Kidney (tissue), 14 donors: Measurements from ENCODE around the gene NCAM2. TPM values are rescaled to one million over a fixed set of nuclear protein-coding genes. Genes with fewer than 3 reads are reported as not detected.
A peak's percentile ranks its signal among the peaks of the same experiment; 100 is the strongest.

Source experiments
- DNase-seq, 5 donors: peaks; one replicate each; pipeline ENCODE4 v3.0.0-alpha.2; 2013 to 2020
- FAIRE-seq: peaks from 2 replicates; lab custom pipeline; 2012; peaks lifted over from hg19 to GRCh38; lab: Jason Lieb, UNC
- H3K27ac ChIP-seq, 2 donors: one replicate each; pipeline ENCODE4 v1.7.0; 2013; ENCODE audit warnings: low read depth in 2 of 2, low read length in 2 of 2, inconsistent platforms in 1 of 2
- H3K27me3 ChIP-seq: one replicate; pipeline ENCODE4 v1.7.1; 2013; ENCODE audit warnings: low read length, inconsistent platforms; ENCODE audit not compliant: control insufficient read depth, insufficient read depth
- H3K36me3 ChIP-seq, 3 donors: one replicate each; pipeline versions ENCODE4 v1.7.0 to v1.7.1; 2013; ENCODE audit warnings: low read length in 3 of 3, control low read depth in 1 of 3, inconsistent platforms in 1 of 3; ENCODE audit not compliant: insufficient read depth in 3 of 3, control insufficient read depth in 2 of 3
- H3K4me1 ChIP-seq, 3 donors: one replicate each; pipeline versions ENCODE4 v1.7.0 to v1.7.1; 2013; ENCODE audit warnings: low read length in 3 of 3, inconsistent platforms in 1 of 3, low read depth in 1 of 3; ENCODE audit not compliant: control insufficient read depth in 2 of 3, insufficient read depth in 2 of 3
- H3K4me3 ChIP-seq, 3 donors: one replicate each; pipeline versions ENCODE4 v1.7.0 to v1.8.1; 2013; ENCODE audit warnings: low read length in 3 of 3, control low read depth in 1 of 3, inconsistent platforms in 1 of 3
- H3K9ac ChIP-seq, 3 donors: one replicate each; pipeline versions ENCODE4 v1.7.0 to v1.7.1; 2013; ENCODE audit warnings: low read length in 3 of 3, control low read depth in 1 of 3, inconsistent platforms in 1 of 3
- H3K9me3 ChIP-seq, 3 donors: one replicate each; pipeline versions ENCODE4 v1.7.0 to v1.7.1; 2013; ENCODE audit warnings: low read length in 3 of 3, control low read depth in 1 of 3, inconsistent platforms in 1 of 3; ENCODE audit not compliant: control insufficient read depth in 2 of 3, insufficient read depth in 1 of 3
- intact Hi-C: fragments of 100-400 bp; cut with DNase I; formaldehyde crosslinking; loops from one replicate; pipeline ENCODE4 v1.11.1; 2022
- polyA plus RNA-seq: library from polyadenylated mRNA; stranded (reverse); fragments of 350-450 nt; fragmentation: Illumina TruSeq; extraction: RNeasy Lipid Tissue Mini Kit (QIAGEN cat#74804); gene quantifications from one replicate; pipeline ENCODE4 v1.2.3, GENCODE V29; 2014; ENCODE audit warnings: low read depth, low replicate concordance; ENCODE audit not compliant: insufficient read depth
- total RNA-seq: library from RNA; stranded (reverse); fragmentation: NEBNext Ultra II Directional; extraction: Animal tissue kit (Norgen Biotek cat#: 25700); gene quantifications from one replicate; pipeline ENCODE4 v1.2.1, GENCODE V29; 2021
- TF ChIP-seq, protein P1 (sequence below): IDR thresholded peaks from 3 replicates; pipeline ENCODE4 v1.5.1; 2012; ENCODE audit warnings: mild to moderate bottlenecking, moderate library complexity, borderline replicate concordance; ENCODE audit not compliant: insufficient read depth; ENCODE audit errors: extremely low read depth
- donor health status: control.
- donor health status: control.
- donor health status: control.
- donor health status: control.
- donor health status: control.
- donor health status: DM: yes; HTN: yes; CAD: no.
- donor health status: Normal renal cell carcinoma (clear cell type).

The NCAM2 gene
- total and polyA plus RNA-seq, 2 donors from 2014 or later: 0.13 to 0.82 TPM

DNA sequence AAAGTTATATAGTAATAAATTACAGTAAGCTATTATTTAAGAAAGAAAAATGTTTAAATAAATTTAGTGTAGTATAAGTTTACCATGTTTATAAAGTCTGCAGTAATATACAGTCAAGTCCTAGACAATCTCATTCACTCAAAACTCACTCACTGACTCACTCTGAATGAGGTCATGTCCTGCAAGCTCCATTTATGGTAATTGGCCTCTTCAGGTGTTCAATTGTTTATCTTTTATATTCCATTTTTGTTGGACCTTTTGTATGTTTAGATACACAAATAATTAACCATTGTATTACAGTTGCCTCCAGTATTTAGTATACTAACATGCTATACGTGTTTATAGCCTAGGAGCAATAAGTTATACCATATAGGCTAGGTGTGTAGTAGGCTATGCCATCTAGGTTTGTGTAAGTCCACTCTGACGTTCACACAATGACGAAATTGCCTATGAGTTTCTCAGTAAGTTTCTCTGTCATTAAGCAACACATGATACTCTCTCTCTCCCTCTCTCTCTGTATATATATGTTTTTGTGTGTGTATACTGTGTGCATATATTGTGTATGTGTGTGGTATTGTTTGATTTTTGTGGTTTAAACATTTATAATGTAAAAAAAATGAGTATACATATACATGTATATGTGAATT lies 161.2 kb downstream of the NCAM2 start:
- Histone ChIP-seq H3K27me3 (no peaks in the 10 kb centered on the region), H3K4me3 (no peak overlapping the region), H3K9ac (no peak overlapping the region), H3K4me1 (no peaks in the 10 kb centered on the region), H3K36me3 (no peaks in the 10 kb centered on the region), H3K9me3 (no peaks in the 10 kb centered on the region), H3K27ac (no peak overlapping the region)
- FAIRE-seq (peak; percentile 55), DNase-seq (no peak)
- intact Hi-C loops: no loop called here
- TF ChIP-seq, protein P1, sequence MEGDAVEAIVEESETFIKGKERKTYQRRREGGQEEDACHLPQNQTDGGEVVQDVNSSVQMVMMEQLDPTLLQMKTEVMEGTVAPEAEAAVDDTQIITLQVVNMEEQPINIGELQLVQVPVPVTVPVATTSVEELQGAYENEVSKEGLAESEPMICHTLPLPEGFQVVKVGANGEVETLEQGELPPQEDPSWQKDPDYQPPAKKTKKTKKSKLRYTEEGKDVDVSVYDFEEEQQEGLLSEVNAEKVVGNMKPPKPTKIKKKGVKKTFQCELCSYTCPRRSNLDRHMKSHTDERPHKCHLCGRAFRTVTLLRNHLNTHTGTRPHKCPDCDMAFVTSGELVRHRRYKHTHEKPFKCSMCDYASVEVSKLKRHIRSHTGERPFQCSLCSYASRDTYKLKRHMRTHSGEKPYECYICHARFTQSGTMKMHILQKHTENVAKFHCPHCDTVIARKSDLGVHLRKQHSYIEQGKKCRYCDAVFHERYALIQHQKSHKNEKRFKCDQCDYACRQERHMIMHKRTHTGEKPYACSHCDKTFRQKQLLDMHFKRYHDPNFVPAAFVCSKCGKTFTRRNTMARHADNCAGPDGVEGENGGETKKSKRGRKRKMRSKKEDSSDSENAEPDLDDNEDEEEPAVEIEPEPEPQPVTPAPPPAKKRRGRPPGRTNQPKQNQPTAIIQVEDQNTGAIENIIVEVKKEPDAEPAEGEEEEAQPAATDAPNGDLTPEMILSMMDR: no peak

DNA sequence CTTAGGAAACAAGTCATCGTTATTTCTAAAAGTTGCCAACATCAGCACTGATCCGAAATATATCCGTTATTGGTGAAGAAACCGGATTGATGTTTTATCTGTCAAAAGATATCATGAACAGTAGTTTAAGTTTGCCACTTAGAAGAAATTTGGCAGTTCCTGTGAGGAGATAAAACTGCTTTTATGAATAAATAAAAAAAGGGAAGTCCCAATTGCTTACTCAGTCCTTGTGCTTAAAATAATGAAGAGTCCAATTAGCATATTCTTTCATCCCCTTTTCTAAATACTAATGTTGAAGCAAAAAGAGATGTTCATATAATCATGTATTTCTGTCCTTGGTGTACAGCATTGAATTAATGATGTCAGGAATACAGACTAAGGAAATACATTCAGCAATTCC lies 164.6 kb downstream of the NCAM2 start:
- no peaks in the 10 kb centered on the region for H3K4me1 ChIP-seq
- intact Hi-C loops: loop anchor here (10.0 kb wide), 1 partner anchor 1632 kb away; no protein-coding TSS in a partner anchor
- TF ChIP-seq, protein P1: no peak
- no peaks in the 10 kb centered on the region for H3K27me3 ChIP-seq
- FAIRE-seq (no peak), DNase-seq (no peak)
- H3K9ac ChIP-seq: no peak overlapping the region
- H3K4me3 ChIP-seq: no peak overlapping the region
- no peaks in the 10 kb centered on the region for H3K9me3 ChIP-seq
- no peak overlapping the region for H3K27ac ChIP-seq
- no peaks in the 10 kb centered on the region for H3K36me3 ChIP-seq

DNA sequence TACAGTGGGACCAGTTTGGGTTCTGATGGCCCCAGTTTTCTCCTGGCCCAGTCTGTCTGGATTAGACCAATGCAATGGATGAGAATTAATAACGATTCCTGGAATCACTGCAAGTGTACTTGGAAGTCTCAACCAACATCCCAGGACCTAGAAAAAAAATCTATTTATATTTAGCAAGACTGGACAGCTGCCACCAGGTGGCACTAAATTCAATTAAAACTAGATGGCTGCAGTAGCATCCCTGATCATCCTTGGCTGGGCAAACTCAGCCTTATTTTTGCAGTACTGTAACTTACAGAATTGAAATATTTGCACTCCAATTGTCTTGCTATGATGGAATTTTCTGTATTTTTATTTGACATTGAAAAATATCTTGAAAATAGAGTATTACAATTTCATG lies 165.7 kb downstream of the NCAM2 start:
- TF ChIP-seq, protein P1: peak; percentile 50
- H3K9ac ChIP-seq: no peak overlapping the region
- H3K9me3 ChIP-seq: no peaks in the 10 kb centered on the region
- H3K4me1 ChIP-seq: no peaks in the 10 kb centered on the region
- no peaks in the 10 kb centered on the region for H3K27me3 ChIP-seq
- H3K36me3 ChIP-seq: no peaks in the 10 kb centered on the region
- intact Hi-C loops: loop anchor here (10.0 kb wide), 1 partner anchor 1631 kb away; no protein-coding TSS in a partner anchor
- FAIRE-seq (peak; percentile 13), DNase-seq (peak in 4 of 5 donors; percentile 30 to 78 (median 60))
- no peak overlapping the region for H3K4me3 ChIP-seq
- no peak overlapping the region for H3K27ac ChIP-seq
